Stomach (tissue), 9 donors: ENCODE results near the gene PRKCB. TPM values are rescaled to one million over a fixed set of nuclear protein-coding genes. Genes with fewer than 3 reads are reported as not detected.
A peak's percentile ranks its signal among the peaks of the same experiment; 100 is the strongest.

Source experiments
- DNase-seq, 2 donors: peaks; one replicate each; pipeline versions ENCODE4 v3.0.0 to v3.0.0-alpha.2; 2013 to 2019
- H3K27ac ChIP-seq, 5 donors: fragments of 200-600 bp in 4 of 5; sonication (generic) in 4 of 5; one replicate each; pipeline ENCODE4 v1.5.1; 2013 to 2019; ENCODE audit warnings: mild to moderate bottlenecking in 1 of 5, moderate library complexity in 1 of 5
- H3K27me3 ChIP-seq, 3 donors: fragments of 200-600 bp; sonication (generic); one replicate each; pipeline ENCODE4 v1.5.1; 2017 to 2019; ENCODE audit warnings: mixed run types in 1 of 3
- H3K36me3 ChIP-seq, 4 donors: fragments of 200-600 bp; sonication (generic); 1 replicate in 3 of 4; 2 replicates in 1 of 4; pipeline ENCODE4 v1.5.1; 2016 to 2019
- H3K4me1 ChIP-seq, 4 donors: fragments of 200-600 bp; sonication (generic); one replicate each; pipeline ENCODE4 v1.5.1; 2016 to 2019
- H3K4me3 ChIP-seq, 4 donors: fragments of 200-600 bp; sonication (generic) in 3 of 4; one replicate each; pipeline ENCODE4 v1.5.1; 2016 to 2019; ENCODE audit warnings: mild to moderate bottlenecking in 1 of 4
- H3K9me3 ChIP-seq, 4 donors: fragments of 200-600 bp; sonication (generic); one replicate each; pipeline ENCODE4 v1.5.1; 2016 to 2019
- CTCF ChIP-seq, 7 experiments: fragments of 450-650 bp in 4 of 7; fragments of 200-600 bp in 3 of 7; sonication (generic) in 3 of 7; IDR thresholded peaks; one replicate each; pipeline ENCODE4 v1.5.1; 2016 to 2019; ENCODE audit warnings: antibody characterized with exemption in 7 of 7, control low read depth in 2 of 7, mild to moderate bottlenecking in 1 of 7
- EP300 ChIP-seq: sonication (generic); formaldehyde crosslinking; IDR thresholded peaks from one replicate; pipeline ENCODE4 v1.6.1; 2017; ENCODE audit warnings: antibody characterized with exemption
- POLR2A ChIP-seq, 4 donors: fragments of 450-650 bp; IDR thresholded peaks; one replicate each; pipeline ENCODE4 v1.6.1; 2016; ENCODE audit warnings: antibody characterized with exemption in 4 of 4, control low read depth in 2 of 4, mild to moderate bottlenecking in 1 of 4, moderate library complexity in 1 of 4
- POLR2AphosphoS5 ChIP-seq, 3 donors: sonication (generic); formaldehyde crosslinking; IDR thresholded peaks; one replicate each; pipeline ENCODE4 v1.6.1; 2016; ENCODE audit warnings: antibody characterized with exemption in 3 of 3
- WGBS, 5 donors: extraction: QIAGEN DNeasy Blood & Tissue Kit in 3 of 5; methylation state at CpG; one replicate each; pipeline versions ENCODE4 v1.1.5 to v1.1.7; 2013 to 2018; 5-methylcytosine and 5-hydroxymethylcytosine counted together
- intact Hi-C: fragments of 100-400 bp; cut with DNase I; formaldehyde crosslinking; loops from one replicate; pipeline ENCODE4 v1.15.1; 2023; ENCODE audit warnings: low total_unique reads
- polyA plus RNA-seq, 3 donors: library from polyadenylated mRNA; stranded (reverse); fragments of 200-250 nt; gene quantifications; one replicate each; pipeline ENCODE4 v1.2.3, GENCODE V29; 2013
- total RNA-seq, 5 donors: library from RNA; depleted of rRNA; stranded (reverse); fragments of >200 nt; gene quantifications; one replicate each; pipeline versions ENCODE4 v1.1.0 to v1.2.3, GENCODE V29; 2014 to 2016
- donor health status: healthy with polysubstance abuse.
- donor health status: Bipolar disorder and iron deficiency.
- donor health status: healthy.

The PRKCB gene
- total and polyA plus RNA-seq, 8 donors = 1.1 to 49.6 (median 14.7) TPM

- no peaks in the 10 kb centered on the region for H3K27me3 ChIP-seq
- no peaks in the 10 kb centered on the region for H3K36me3 ChIP-seq
- H3K4me1 ChIP-seq = peaks cover 0 to 8% (median 0%) of the 10 kb centered on the region in 4 donors
- DNase-seq = no peak
- TF ChIP-seq CTCF (IDR thresholded peaks at IDR 0.05) (no peak), POLR2A (IDR thresholded peaks at IDR 0.05) (no peak), POLR2AphosphoS5 (IDR thresholded peaks at IDR 0.05) (no peak), EP300 (no peak)
- no peaks in the 10 kb centered on the region for H3K9me3 ChIP-seq
- H3K27ac ChIP-seq = no peak overlapping the region
- intact Hi-C loops = no loop called here
- no peak overlapping the region for H3K4me3 ChIP-seq
Measured at GRCh38 chr16:23895052-23895451, 59.3 kb downstream of the PRKCB start.

- Histone ChIP-seq H3K9me3 (no peaks in the 10 kb centered on the region), H3K4me1 (peaks cover 0 to 13% (median 4%) of the 10 kb centered on the region in 4 donors), H3K27me3 (no peaks in the 10 kb centered on the region), H3K4me3 (no peak overlapping the region), H3K27ac (no peak overlapping the region), H3K36me3 (no peaks in the 10 kb centered on the region)
- no peak for TF ChIP-seq EP300
- no peak for TF ChIP-seq CTCF (IDR thresholded peaks at IDR 0.05)
- no peak for TF ChIP-seq POLR2AphosphoS5 (IDR thresholded peaks at IDR 0.05)
- TF ChIP-seq POLR2A (IDR thresholded peaks at IDR 0.05) = no peak
- DNase-seq = peak in 1 of 2 donors; percentile 22
- intact Hi-C loops = no loop called here
- 60 to 69% (median 61%) methylated on average over 6 of the region's 6 CpGs for WGBS, 5 donors
Measured at GRCh38 chr16:23896832-23897821, 61.3 kb downstream of the PRKCB start.

GRCh38 chr16:23898682-23899430 is 63.1 kb downstream of the PRKCB start:
- TF ChIP-seq CTCF (IDR thresholded peaks at IDR 0.05) (no peak), POLR2AphosphoS5 (IDR thresholded peaks at IDR 0.05) (no peak), EP300 (no peak), POLR2A (IDR thresholded peaks at IDR 0.05) (no peak)
- 89 to 92% (median 91%) methylated on average over 8 of the region's 8 CpGs for WGBS, 5 donors
- intact Hi-C loops = no loop called here
- no peaks in the 10 kb centered on the region for H3K9me3 ChIP-seq
- H3K27ac ChIP-seq = no peak overlapping the region
- no peaks in the 10 kb centered on the region for H3K27me3 ChIP-seq
- H3K36me3 ChIP-seq = no peaks in the 10 kb centered on the region
- no peak overlapping the region for H3K4me3 ChIP-seq
- DNase-seq = no peak
- peaks cover 0 to 23% (median 4%) of the 10 kb centered on the region in 4 donors for H3K4me1 ChIP-seq

- 69 to 87% (median 70%) methylated on average over 2 of the region's 2 CpGs for WGBS, 5 donors
Measured at GRCh38 chr16:23899869-23900268, 64.1 kb downstream of the PRKCB start.

More at GRCh38 chr16:23899869-23900268, 64.1 kb downstream of the PRKCB start:
- TF ChIP-seq CTCF (IDR thresholded peaks at IDR 0.05) (no peak), POLR2A (IDR thresholded peaks at IDR 0.05) (no peak), EP300 (no peak), POLR2AphosphoS5 (IDR thresholded peaks at IDR 0.05) (no peak)
- Histone ChIP-seq H3K36me3 (no peaks in the 10 kb centered on the region), H3K4me1 (peaks cover 0 to 33% (median 4%) of the 10 kb centered on the region in 4 donors), H3K27me3 (no peaks in the 10 kb centered on the region), H3K4me3 (no peak overlapping the region), H3K27ac (no peak overlapping the region), H3K9me3 (no peaks in the 10 kb centered on the region)
- intact Hi-C loops = no loop called here
- DNase-seq = no peak
